Right atrium auricular region (tissue), 2 donors: Measurements from ENCODE around the gene OR4F6. TPM values are rescaled to one million over a fixed set of nuclear protein-coding genes. Genes with fewer than 3 reads are reported as not detected.

Experiments used
- DNase-seq: peaks from one replicate; pipeline ENCODE4 v3.0.0-alpha.2; 2019; ENCODE audit warnings: low spot score
- H3K27ac ChIP-seq, 2 donors: fragments of 200-600 bp; sonication (generic); 1 replicate in 1 of 2; 2 replicates in 1 of 2; pipeline ENCODE4 v1.5.1; 2016 to 2019
- H3K27me3 ChIP-seq, 2 donors: fragments of 200-600 bp; sonication (generic); one replicate each; pipeline versions ENCODE4 v1.5.1 to v1.6.0; 2017 to 2019
- H3K36me3 ChIP-seq: fragments of 200-600 bp; sonication (generic); one replicate; pipeline ENCODE4 v1.5.1; 2016
- H3K4me1 ChIP-seq, 2 donors: fragments of 200-600 bp; sonication (generic); one replicate each; pipeline versions ENCODE4 v1.5.1 to v1.6.0; 2017 to 2019
- H3K4me3 ChIP-seq, 2 donors: fragments of 200-600 bp; sonication (generic); 1 replicate in 1 of 2; 2 replicates in 1 of 2; pipeline ENCODE4 v1.5.1; 2017 to 2019; ENCODE audit warnings: mild to moderate bottlenecking in 1 of 2, moderate library complexity in 1 of 2
- H3K9me3 ChIP-seq, 2 donors: fragments of 200-600 bp; sonication (generic); one replicate each; pipeline ENCODE4 v1.5.1; 2019
- total RNA-seq, 2 donors: library from RNA; depleted of rRNA; stranded (reverse); fragments of >200 nt; gene quantifications; one replicate each; pipeline ENCODE4 v1.1.0, GENCODE V29; 2016
- TF ChIP-seq, protein P1 (sequence below), 2 donors: fragments of 200-600 bp; sonication (generic); IDR thresholded peaks; one replicate each; pipeline ENCODE4 v1.5.1; 2019; ENCODE audit warnings: antibody characterized with exemption in 2 of 2

Gene OR4F6
- total RNA-seq, 2 donors from 2014 or later, result not detected

DNA sequence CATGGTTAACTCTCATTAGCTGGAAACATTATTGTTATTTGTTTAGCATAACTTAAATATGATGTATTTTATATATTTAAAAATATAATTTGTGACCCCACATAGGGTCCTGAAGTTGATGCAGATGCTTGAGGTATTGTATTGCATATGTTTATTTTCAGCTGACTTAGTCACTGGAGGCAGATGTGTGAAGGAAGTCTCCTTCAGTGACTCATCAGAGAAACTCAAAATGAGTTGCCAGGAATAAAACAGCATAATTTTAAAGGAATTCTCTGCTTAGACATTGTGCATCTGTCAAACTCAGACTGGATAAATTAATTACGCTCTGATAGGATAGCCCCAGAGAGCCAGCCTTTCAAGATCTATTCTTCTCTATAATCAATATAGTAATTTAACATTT lies 7.9 kb upstream of the OR4F6 start:
- DNase-seq, result no peak
- Histone ChIP-seq H3K27ac (no peak overlapping the region), H3K27me3 (no peaks in the 10 kb centered on the region), H3K4me1 (no peaks in the 10 kb centered on the region), H3K4me3 (no peak overlapping the region), H3K9me3 (no peaks in the 10 kb centered on the region), H3K36me3 (no peaks in the 10 kb centered on the region)
- TF ChIP-seq, protein P1, sequence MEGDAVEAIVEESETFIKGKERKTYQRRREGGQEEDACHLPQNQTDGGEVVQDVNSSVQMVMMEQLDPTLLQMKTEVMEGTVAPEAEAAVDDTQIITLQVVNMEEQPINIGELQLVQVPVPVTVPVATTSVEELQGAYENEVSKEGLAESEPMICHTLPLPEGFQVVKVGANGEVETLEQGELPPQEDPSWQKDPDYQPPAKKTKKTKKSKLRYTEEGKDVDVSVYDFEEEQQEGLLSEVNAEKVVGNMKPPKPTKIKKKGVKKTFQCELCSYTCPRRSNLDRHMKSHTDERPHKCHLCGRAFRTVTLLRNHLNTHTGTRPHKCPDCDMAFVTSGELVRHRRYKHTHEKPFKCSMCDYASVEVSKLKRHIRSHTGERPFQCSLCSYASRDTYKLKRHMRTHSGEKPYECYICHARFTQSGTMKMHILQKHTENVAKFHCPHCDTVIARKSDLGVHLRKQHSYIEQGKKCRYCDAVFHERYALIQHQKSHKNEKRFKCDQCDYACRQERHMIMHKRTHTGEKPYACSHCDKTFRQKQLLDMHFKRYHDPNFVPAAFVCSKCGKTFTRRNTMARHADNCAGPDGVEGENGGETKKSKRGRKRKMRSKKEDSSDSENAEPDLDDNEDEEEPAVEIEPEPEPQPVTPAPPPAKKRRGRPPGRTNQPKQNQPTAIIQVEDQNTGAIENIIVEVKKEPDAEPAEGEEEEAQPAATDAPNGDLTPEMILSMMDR (IDR thresholded peaks at IDR 0.05), result no peak

DNA sequence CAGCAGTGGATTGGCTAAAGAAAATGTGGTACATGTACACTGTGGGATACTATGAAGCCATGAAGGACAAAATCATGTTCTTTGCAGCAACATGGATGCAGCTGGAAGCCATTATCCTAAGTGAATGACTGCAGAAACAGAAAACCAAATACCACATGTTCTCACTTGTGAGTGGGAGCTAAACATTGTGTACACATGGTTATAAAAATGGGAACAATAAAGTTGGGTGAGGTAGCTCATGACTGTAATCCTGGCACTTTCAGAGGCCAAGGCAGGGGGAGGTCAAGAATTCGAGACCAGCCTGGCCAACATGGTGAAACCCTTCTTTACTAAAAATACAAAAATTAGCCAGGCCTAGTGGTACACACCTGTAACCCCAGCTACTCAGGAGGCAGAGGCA lies 3.6 kb upstream of the OR4F6 start:
- TF ChIP-seq, protein P1 (IDR thresholded peaks at IDR 0.05), result no peak
- no peaks in the 10 kb centered on the region for H3K36me3 ChIP-seq

DNA sequence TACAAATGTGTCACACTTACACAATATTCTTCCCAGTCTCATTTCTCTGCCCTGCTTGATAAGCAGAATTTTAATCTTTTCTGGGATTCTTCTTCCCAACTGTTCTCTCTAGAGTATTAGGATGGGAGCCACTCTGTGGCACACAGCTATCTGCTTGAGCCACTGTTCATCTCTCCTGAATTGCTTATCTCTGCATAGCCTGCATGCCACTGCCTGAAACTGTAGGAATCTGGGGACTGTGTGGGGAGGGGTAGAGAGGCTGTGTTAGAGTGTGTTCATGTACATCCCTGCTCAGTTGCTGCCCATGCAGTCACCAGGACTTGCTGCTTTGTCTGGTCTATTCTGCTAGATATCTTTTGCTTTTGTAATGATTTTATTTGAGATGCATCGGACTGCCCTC lies 2.3 kb upstream of the OR4F6 start:
- Histone ChIP-seq H3K36me3 (no peaks in the 10 kb centered on the region), H3K4me3 (no peak overlapping the region), H3K27me3 (no peaks in the 10 kb centered on the region), H3K27ac (no peak overlapping the region), H3K9me3 (no peaks in the 10 kb centered on the region), H3K4me1 (no peaks in the 10 kb centered on the region)
- TF ChIP-seq, protein P1 (IDR thresholded peaks at IDR 0.05), result no peak
- no peak for DNase-seq

More for the DNA sequence above, 3.6 kb upstream of the OR4F6 start:
- DNase-seq, result no peak
- Histone ChIP-seq H3K9me3 (no peaks in the 10 kb centered on the region), H3K27ac (no peak overlapping the region), H3K4me1 (no peaks in the 10 kb centered on the region), H3K27me3 (no peaks in the 10 kb centered on the region), H3K4me3 (no peak overlapping the region)

DNA sequence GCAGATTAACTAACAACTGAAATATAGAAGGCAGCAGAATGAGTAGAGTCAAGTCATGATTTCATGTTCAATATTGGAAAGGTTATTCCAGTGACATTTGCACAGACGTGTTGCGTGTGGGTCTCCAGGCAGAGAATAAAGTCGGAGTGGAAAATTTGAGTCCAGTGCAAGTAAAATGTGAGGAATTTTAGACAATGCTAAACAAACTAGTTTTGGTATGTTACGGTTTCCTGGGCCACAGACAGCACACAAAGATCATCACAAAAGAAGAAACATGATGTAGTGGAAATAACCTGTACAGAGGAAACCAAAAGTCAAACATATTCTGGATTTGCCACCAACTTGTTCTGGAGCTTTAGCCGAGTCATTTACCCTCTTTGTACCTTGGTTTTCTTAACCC lies 367 bp downstream of the OR4F6 start:
- no peak overlapping the region for H3K27ac ChIP-seq
- TF ChIP-seq, protein P1 (IDR thresholded peaks at IDR 0.05), result no peak
- H3K36me3 ChIP-seq, result no peaks in the 10 kb centered on the region
- no peaks in the 10 kb centered on the region for H3K4me1 ChIP-seq
- H3K9me3 ChIP-seq, result no peaks in the 10 kb centered on the region
- no peaks in the 10 kb centered on the region for H3K27me3 ChIP-seq
- DNase-seq, result no peak
- H3K4me3 ChIP-seq, result no peak overlapping the region

DNA sequence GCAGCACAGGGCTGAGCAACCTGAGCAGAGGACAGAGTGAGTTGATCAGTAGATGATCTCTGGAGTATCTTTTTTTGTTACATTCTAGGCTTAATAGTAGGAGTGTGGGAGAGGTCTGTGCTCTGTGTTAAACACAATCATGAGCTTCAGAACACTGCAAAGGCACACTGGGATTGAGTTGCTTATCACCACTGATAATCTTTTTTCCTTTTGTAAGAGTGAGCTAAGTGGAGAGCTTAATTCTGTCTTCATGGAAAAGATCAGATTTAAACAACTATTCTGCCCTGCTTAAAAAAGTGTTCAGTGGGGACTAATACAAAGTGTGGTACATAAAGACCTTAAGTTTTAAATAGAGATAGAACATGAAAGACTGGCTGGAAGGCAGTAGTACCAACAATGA lies 1.1 kb downstream of the OR4F6 start:
- Histone ChIP-seq H3K4me1 (no peaks in the 10 kb centered on the region), H3K36me3 (no peaks in the 10 kb centered on the region), H3K4me3 (no peak overlapping the region), H3K27ac (no peak overlapping the region), H3K27me3 (no peaks in the 10 kb centered on the region), H3K9me3 (no peaks in the 10 kb centered on the region)
- DNase-seq, result no peak
- TF ChIP-seq, protein P1 (IDR thresholded peaks at IDR 0.05), result no peak

DNA sequence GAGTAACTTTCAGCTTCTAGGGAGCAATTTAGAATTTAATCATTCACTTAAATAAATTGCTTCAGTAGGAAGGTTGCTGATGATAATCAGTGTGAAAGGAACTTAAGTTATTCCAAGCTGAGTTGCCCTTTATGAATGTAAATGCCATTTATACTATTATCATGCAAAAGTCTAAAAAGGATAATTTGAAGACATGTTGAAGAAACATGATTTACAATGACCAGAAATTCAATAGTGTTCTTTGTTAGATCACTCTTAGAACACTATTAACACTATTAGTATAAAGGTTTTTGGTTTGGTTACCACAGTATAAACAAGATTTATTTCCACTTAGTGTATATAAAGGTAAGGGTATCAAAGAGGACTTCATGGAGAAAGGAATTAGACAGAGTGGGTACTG lies 1.6 kb downstream of the OR4F6 start:
- Histone ChIP-seq H3K36me3 (no peaks in the 10 kb centered on the region), H3K27ac (no peak overlapping the region), H3K4me1 (no peaks in the 10 kb centered on the region), H3K27me3 (no peaks in the 10 kb centered on the region), H3K4me3 (no peak overlapping the region), H3K9me3 (no peaks in the 10 kb centered on the region)
- DNase-seq, result no peak
- TF ChIP-seq, protein P1 (IDR thresholded peaks at IDR 0.05), result no peak
